ENCODE results near the gene HOXB4.

DNA sequence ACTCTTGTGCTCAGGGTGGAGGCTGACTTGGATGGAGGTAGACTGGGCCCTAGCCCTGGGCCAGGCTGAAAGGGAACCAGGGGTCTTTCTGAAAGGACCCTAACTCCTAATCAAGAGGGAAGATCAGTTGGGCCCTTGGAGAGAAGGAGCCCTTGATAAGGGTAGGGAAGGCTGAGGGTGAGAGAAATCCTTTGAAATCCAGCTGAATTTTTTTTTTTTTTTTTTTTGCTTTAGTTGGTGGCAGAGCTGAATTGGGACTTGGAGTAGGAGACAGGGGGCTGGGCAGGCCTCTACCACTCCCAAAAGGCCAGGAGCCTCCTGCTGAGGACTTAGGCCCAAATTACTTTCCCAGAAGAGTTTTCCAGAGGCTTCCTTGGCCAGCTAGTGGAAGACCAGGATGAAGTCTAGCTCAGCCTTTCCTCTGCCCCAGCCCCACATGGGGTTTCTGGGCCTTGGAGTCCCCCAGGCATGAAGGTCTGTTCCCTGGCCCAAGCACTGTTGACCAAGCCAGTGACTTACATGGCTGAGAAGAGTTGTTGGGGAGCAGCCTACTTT lies 12.5 kb upstream of the HOXB4 start:
- no peak for TF ChIP-seq POLR2AphosphoS5 (IDR thresholded peaks at IDR 0.05; ENCODE audit: low read depth, low read length)
- TF ChIP-seq POLR2A (IDR thresholded peaks at IDR 0.05; ENCODE audit: low read depth, low read length): no peak
- no peak for TF ChIP-seq TAF1 (IDR thresholded peaks at IDR 0.05; ENCODE audit: low read depth, low read length)
- TF ChIP-seq SPI1 (IDR thresholded peaks at IDR 0.05; ENCODE audit: low read depth, low read length): no peak
- TF ChIP-seq POU2F2 (IDR thresholded peaks at IDR 0.05; ENCODE audit: low read depth, low read length): no peak

All from GM12891 (cell line).